Testis (tissue), 2 donors: Measurements from ENCODE around the gene CARM1.

Experiments used
- CTCF ChIP-seq, 3 experiments: fragments of 450-650 bp in 2 of 3; fragments of 200-600 bp in 1 of 3; sonication (generic) in 1 of 3; IDR thresholded peaks; one replicate each; pipeline ENCODE4 v1.5.1; 2016 to 2019; ENCODE audit warnings: antibody characterized with exemption in 3 of 3, mild to moderate bottlenecking in 2 of 3, moderate library complexity in 1 of 3
- POLR2A ChIP-seq: fragments of 450-650 bp; IDR thresholded peaks from one replicate; pipeline ENCODE4 v1.6.1; 2017; ENCODE audit warnings: antibody characterized with exemption, mild to moderate bottlenecking, moderate library complexity

GRCh38 chr19:10852098-10852800, 19.1 kb upstream of the CARM1 start:
- TF ChIP-seq CTCF (IDR thresholded peaks at IDR 0.05) (no peak), POLR2A (no peak)
